ENCODE results near the gene TNPO3. TPM values are rescaled to one million over a fixed set of nuclear protein-coding genes. Genes with fewer than 3 reads are reported as not detected.

Gene TNPO3
- total and polyA plus RNA-seq, 10 of the 15 experiments (the other 5 are each of a cell fraction or from before 2014, with no cell fraction given): 17.6 to 91.8 (median 65.9) TPM

- Histone ChIP-seq H3K27ac (ENCODE audit: control insufficient read depth, insufficient read depth) (no peak overlapping the region), H3K79me2 (ENCODE audit: control insufficient read depth, insufficient read depth, low read length) (no peaks in the 10 kb centered on the region), H4K20me1 (ENCODE audit: control insufficient read depth, insufficient read depth) (no peaks in the 10 kb centered on the region), H2AFZ (ENCODE audit: control insufficient read depth, low read depth, low read length) (no peak overlapping the region), H3K9me3 (replicated peaks; ENCODE audit: control insufficient read depth, insufficient read depth, low read length) (no peaks in the 10 kb centered on the region; the same call in 1 of the 3 replicates), H3K4me1 (ENCODE audit: control insufficient read depth, insufficient read depth, low read length) (peaks cover 8% of the 10 kb centered on the region), H3K9ac (ENCODE audit: control insufficient read depth, insufficient read depth, low read length) (no peak overlapping the region), H3K27me3 (replicated peaks in 1 of 2; ENCODE audit: control insufficient read depth in 2 of 2, insufficient read depth in 2 of 2, low read length in 1 of 2) (no peaks in the 10 kb centered on the region), H3K4me2 (ENCODE audit: control insufficient read depth, insufficient read depth) (no peak overlapping the region), H3K4me3 (no peak overlapping the region), H3K36me3 (ENCODE audit: control insufficient read depth in 2 of 2, insufficient read depth in 2 of 2, low read length in 1 of 2) (no peaks in the 10 kb centered on the region)
- ChIA-PET CTCF (interaction anchor here (0.7 to 1.0 kb wide), 2 partner anchors 55 to 141 kb away, joined by 3 read pairs; partner anchors contain the start of gene IRF5), RAD21 (ENCODE audit: unreplicated experiment) (interaction anchor here (1.0 kb wide), 1 partner anchor 11 kb away, joined by 5 read pairs; no protein-coding TSS in a partner anchor), POLR2A (no interaction called here), SMC1A (ENCODE audit: uncharacterized antibody, unreplicated experiment) (interaction anchor here (0.7 kb wide), 1 partner anchor 14 kb away, joined by 3 read pairs; no protein-coding TSS in a partner anchor)
- FAIRE-seq (no peak), DNase-seq (ENCODE audit: low read depth, low spot score) (no peak), ATAC-seq (no peak)
- TF ChIP-seq, protein P1, sequence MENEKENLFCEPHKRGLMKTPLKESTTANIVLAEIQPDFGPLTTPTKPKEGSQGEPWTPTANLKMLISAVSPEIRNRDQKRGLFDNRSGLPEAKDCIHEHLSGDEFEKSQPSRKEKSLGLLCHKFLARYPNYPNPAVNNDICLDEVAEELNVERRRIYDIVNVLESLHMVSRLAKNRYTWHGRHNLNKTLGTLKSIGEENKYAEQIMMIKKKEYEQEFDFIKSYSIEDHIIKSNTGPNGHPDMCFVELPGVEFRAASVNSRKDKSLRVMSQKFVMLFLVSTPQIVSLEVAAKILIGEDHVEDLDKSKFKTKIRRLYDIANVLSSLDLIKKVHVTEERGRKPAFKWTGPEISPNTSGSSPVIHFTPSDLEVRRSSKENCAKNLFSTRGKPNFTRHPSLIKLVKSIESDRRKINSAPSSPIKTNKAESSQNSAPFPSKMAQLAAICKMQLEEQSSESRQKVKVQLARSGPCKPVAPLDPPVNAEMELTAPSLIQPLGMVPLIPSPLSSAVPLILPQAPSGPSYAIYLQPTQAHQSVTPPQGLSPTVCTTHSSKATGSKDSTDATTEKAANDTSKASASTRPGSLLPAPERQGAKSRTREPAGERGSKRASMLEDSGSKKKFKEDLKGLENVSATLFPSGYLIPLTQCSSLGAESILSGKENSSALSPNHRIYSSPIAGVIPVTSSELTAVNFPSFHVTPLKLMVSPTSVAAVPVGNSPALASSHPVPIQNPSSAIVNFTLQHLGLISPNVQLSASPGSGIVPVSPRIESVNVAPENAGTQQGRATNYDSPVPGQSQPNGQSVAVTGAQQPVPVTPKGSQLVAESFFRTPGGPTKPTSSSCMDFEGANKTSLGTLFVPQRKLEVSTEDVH (IDR thresholded peaks at IDR 0.05; ENCODE audit: low read depth, partially characterized antibody): no peak
- TF ChIP-seq SMAD1 (IDR thresholded peaks at IDR 0.05; ENCODE audit: low read depth, partially characterized antibody) (no peak), CHD2 (IDR thresholded peaks at IDR 0.05; ENCODE audit: borderline replicate concordance, low read depth, low read length) (no peak), STAT1 (conservative IDR thresholded peaks at IDR 0.05) (no peak), SPI1 (IDR thresholded peaks at IDR 0.05; ENCODE audit: borderline replicate concordance, insufficient read depth, low read depth, low read length) (no peak), ZNF622 (IDR thresholded peaks at IDR 0.05) (no peak), KAT2A (conservative IDR thresholded peaks at IDR 0.05; ENCODE audit: control insufficient read depth, low read depth, low read length) (no peak), ZNF217 (IDR thresholded peaks at IDR 0.05) (no peak)
- TF ChIP-seq, protein P2, sequence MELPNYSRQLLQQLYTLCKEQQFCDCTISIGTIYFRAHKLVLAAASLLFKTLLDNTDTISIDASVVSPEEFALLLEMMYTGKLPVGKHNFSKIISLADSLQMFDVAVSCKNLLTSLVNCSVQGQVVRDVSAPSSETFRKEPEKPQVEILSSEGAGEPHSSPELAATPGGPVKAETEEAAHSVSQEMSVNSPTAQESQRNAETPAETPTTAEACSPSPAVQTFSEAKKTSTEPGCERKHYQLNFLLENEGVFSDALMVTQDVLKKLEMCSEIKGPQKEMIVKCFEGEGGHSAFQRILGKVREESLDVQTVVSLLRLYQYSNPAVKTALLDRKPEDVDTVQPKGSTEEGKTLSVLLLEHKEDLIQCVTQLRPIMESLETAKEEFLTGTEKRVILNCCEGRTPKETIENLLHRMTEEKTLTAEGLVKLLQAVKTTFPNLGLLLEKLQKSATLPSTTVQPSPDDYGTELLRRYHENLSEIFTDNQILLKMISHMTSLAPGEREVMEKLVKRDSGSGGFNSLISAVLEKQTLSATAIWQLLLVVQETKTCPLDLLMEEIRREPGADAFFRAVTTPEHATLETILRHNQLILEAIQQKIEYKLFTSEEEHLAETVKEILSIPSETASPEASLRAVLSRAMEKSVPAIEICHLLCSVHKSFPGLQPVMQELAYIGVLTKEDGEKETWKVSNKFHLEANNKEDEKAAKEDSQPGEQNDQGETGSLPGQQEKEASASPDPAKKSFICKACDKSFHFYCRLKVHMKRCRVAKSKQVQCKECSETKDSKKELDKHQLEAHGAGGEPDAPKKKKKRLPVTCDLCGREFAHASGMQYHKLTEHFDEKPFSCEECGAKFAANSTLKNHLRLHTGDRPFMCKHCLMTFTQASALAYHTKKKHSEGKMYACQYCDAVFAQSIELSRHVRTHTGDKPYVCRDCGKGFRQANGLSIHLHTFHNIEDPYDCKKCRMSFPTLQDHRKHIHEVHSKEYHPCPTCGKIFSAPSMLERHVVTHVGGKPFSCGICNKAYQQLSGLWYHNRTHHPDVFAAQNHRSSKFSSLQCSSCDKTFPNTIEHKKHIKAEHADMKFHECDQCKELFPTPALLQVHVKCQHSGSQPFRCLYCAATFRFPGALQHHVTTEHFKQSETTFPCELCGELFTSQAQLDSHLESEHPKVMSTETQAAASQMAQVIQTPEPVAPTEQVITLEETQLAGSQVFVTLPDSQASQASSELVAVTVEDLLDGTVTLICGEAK (IDR thresholded peaks at IDR 0.05; ENCODE audit: borderline replicate concordance): no peak
- TF ChIP-seq, protein P3, sequence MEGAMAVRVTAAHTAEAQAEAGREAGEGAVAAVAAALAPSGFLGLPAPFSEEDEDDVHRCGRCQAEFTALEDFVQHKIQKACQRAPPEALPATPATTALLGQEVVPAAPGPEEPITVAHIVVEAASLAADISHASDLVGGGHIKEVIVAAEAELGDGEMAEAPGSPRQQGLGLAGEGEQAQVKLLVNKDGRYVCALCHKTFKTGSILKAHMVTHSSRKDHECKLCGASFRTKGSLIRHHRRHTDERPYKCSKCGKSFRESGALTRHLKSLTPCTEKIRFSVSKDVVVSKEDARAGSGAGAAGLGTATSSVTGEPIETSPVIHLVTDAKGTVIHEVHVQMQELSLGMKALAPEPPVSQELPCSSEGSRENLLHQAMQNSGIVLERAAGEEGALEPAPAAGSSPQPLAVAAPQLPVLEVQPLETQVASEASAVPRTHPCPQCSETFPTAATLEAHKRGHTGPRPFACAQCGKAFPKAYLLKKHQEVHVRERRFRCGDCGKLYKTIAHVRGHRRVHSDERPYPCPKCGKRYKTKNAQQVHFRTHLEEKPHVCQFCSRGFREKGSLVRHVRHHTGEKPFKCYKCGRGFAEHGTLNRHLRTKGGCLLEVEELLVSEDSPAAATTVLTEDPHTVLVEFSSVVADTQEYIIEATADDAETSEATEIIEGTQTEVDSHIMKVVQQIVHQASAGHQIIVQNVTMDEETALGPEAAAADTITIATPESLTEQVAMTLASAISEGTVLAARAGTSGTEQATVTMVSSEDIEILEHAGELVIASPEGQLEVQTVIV (IDR thresholded peaks at IDR 0.05; ENCODE audit: borderline replicate concordance, partially characterized antibody): no peak
- in situ Hi-C loops (cut with MboI): no loop called here
- WGBS (ENCODE audit: insufficient coverage, insufficient replicate concordance, low lambda C conversion rate, missing lambda C conversion rate): 89% methylated on average over 2 of the region's 2 CpGs
- no TSS peak for BruUV-seq (replicated peaks)
- intact Hi-C loops (cut with micrococcal nuclease; ENCODE audit: unreplicated experiment): no loop called here
Observed at GRCh38 chr7:129078455-129078854, 23.5 kb upstream of the TNPO3 start.
